ENCODE results near the gene FLNB. TPM values are rescaled to one million over a fixed set of nuclear protein-coding genes. Genes with fewer than 3 reads are reported as not detected.

The FLNB gene
- total RNA-seq, 4 donors from 2014 or later, result 164 to 258 (median 242) TPM

GRCh38 chr3:58209933-58210332, 201.7 kb downstream of the FLNB start:
- 79 to 87% methylated on average over 3 of the region's 3 CpGs for WGBS, 2 donors
- no peak for DNase-seq
- Histone ChIP-seq H3K9me3 (no peaks in the 10 kb centered on the region), H3K4me3 (replicated peaks in 1 of 3) (no peak overlapping the region), H3K4me1 (no peaks in the 10 kb centered on the region), H3K27ac (no peak overlapping the region), H3K27me3 (no peaks in the 10 kb centered on the region), H3K36me3 (no peaks in the 10 kb centered on the region)
- intact Hi-C loops (cut with DNase I), result no loop called here
- TF ChIP-seq CTCF (IDR thresholded peaks at IDR 0.05) (no peak), POLR2A (IDR thresholded peaks at IDR 0.05) (no peak)

- intact Hi-C loops (cut with DNase I), result no loop called here
- no peaks in the 10 kb centered on the region for H3K27me3 ChIP-seq
- no peak within 1 kb of the TSS for H3K4me3 ChIP-seq (replicated peaks in 1 of 3)
- WGBS, 2 donors, result 70 to 85% methylated on average over 11 to 14 of the region's 14 CpGs
- no peaks in the 10 kb centered on the region for H3K36me3 ChIP-seq
- H3K27ac ChIP-seq, result no peak within 1 kb of the TSS
- peak in 1 of 2 donors; percentile 19 for DNase-seq
- H3K9me3 ChIP-seq, result no peaks in the 10 kb centered on the region
- TF ChIP-seq CTCF (IDR thresholded peaks at IDR 0.05), result no peak
- no peak for TF ChIP-seq POLR2A (IDR thresholded peaks at IDR 0.05)
- peaks cover 0 to 4% of the 10 kb centered on the region in 2 donors for H3K4me1 ChIP-seq
Measured at GRCh38 chr3:58210761-58211460, 202.7 kb downstream of the FLNB start, which contains the start of gene DNASE1L3. DNASE1L3 (minus strand) TSS chr3:58210972; CDS start chr3:58210906, 66 bp downstream.

- H3K27ac ChIP-seq, result no peak overlapping the region
- DNase-seq, result no peak
- H3K4me3 ChIP-seq (replicated peaks in 1 of 3), result no peak overlapping the region
- H3K36me3 ChIP-seq, result no peaks in the 10 kb centered on the region
- no peaks in the 10 kb centered on the region for H3K27me3 ChIP-seq
- H3K9me3 ChIP-seq, result no peaks in the 10 kb centered on the region
- intact Hi-C loops (cut with DNase I), result no loop called here
- H3K4me1 ChIP-seq, result peaks cover 0 to 14% of the 10 kb centered on the region in 2 donors
- 61 to 72% methylated on average over 7 of the region's 7 CpGs for WGBS, 2 donors
- TF ChIP-seq POLR2A (IDR thresholded peaks at IDR 0.05), result no peak
- TF ChIP-seq CTCF (IDR thresholded peaks at IDR 0.05), result no peak
Measured at GRCh38 chr3:58214484-58215316, 206.5 kb downstream of the FLNB start.

- Histone ChIP-seq H3K36me3 (no peaks in the 10 kb centered on the region), H3K4me3 (replicated peaks in 1 of 3) (no peak overlapping the region), H3K27me3 (no peaks in the 10 kb centered on the region), H3K4me1 (peaks cover 0 to 14% of the 10 kb centered on the region in 2 donors), H3K27ac (no peak overlapping the region), H3K9me3 (no peaks in the 10 kb centered on the region)
- intact Hi-C loops (cut with DNase I), result no loop called here
- no peak for DNase-seq
- WGBS, 2 donors, result 81 to 88% methylated on average over 10 of the region's 10 CpGs
- no peak for TF ChIP-seq CTCF (IDR thresholded peaks at IDR 0.05)
- TF ChIP-seq POLR2A (IDR thresholded peaks at IDR 0.05), result no peak
Measured at GRCh38 chr3:58215317-58216025, 207.2 kb downstream of the FLNB start.

Data from thyroid gland (tissue), 4 donors.